Upper lobe of left lung (tissue), 4 donors: ENCODE measurements around the gene CMSS1.

Source experiments
- EP300 ChIP-seq, 4 donors: sonication (generic); formaldehyde crosslinking; IDR thresholded peaks; one replicate each; pipeline ENCODE4 v1.5.1; 2017; ENCODE audit warnings: antibody characterized with exemption in 4 of 4, control low read depth in 2 of 4
- POLR2A ChIP-seq, 4 donors: fragments of 450-650 bp; IDR thresholded peaks; one replicate each; pipeline ENCODE4 v1.5.1; 2016 to 2017; ENCODE audit warnings: antibody characterized with exemption in 4 of 4, mild to moderate bottlenecking in 2 of 4
- POLR2AphosphoS5 ChIP-seq, 2 donors: sonication (generic); formaldehyde crosslinking; IDR thresholded peaks; one replicate each; pipeline ENCODE4 v1.5.1; 2017; ENCODE audit warnings: antibody characterized with exemption in 2 of 2
- TF ChIP-seq, protein P1 (sequence below), 6 experiments: fragments of 450-650 bp in 4 of 6; fragments of 200-600 bp in 2 of 6; sonication (generic) in 2 of 6; IDR thresholded peaks; one replicate each; pipeline ENCODE4 v1.5.1; 2016 to 2019; ENCODE audit warnings: antibody characterized with exemption in 6 of 6

DNA sequence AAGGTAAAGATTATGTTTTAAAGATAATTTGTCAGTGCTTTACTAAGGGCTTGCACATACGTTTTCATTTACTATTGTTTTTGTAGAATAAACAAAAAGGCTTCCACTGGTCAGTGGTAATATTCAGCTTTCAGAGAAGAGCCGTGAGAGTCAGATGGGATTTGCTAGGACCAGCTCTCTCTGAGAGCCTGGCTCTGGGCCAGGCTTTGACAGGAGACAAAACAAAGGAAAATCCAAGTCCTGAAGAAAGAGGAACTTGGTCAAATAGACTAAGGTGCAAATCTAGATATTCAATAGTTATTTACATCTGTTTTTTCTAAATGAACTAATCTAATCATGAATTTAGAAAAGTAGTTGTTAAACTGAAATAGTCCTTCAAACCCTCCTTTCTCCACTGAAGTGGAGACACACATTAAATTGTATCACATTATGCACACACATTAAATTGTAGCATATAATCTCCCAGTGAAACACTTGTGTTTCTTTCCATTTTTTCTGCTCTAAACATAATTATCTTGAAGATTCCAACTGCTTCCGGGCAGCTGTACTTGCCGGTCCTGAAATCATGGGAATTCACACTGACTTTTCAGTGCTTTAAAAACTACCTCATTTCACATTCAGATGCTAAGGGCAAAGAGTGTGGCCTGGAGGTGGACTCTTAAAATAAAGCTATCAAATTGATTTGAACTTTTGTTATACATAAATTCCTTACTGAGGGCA lies 351.7 kb downstream of the CMSS1 start:
- TF ChIP-seq, protein P1, sequence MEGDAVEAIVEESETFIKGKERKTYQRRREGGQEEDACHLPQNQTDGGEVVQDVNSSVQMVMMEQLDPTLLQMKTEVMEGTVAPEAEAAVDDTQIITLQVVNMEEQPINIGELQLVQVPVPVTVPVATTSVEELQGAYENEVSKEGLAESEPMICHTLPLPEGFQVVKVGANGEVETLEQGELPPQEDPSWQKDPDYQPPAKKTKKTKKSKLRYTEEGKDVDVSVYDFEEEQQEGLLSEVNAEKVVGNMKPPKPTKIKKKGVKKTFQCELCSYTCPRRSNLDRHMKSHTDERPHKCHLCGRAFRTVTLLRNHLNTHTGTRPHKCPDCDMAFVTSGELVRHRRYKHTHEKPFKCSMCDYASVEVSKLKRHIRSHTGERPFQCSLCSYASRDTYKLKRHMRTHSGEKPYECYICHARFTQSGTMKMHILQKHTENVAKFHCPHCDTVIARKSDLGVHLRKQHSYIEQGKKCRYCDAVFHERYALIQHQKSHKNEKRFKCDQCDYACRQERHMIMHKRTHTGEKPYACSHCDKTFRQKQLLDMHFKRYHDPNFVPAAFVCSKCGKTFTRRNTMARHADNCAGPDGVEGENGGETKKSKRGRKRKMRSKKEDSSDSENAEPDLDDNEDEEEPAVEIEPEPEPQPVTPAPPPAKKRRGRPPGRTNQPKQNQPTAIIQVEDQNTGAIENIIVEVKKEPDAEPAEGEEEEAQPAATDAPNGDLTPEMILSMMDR (IDR thresholded peaks at IDR 0.05), result no peak
- TF ChIP-seq EP300 (IDR thresholded peaks at IDR 0.05) (no peak), POLR2A (IDR thresholded peaks at IDR 0.05) (no peak), POLR2AphosphoS5 (IDR thresholded peaks at IDR 0.05) (no peak)
